Spleen (tissue), 7 donors: Measurements from ENCODE around the gene PLA2G15.

Experiments
- CTCF ChIP-seq, 11 experiments: fragments of 200-600 bp in 7 of 11; fragments of 450-650 bp in 4 of 11; sonication (generic) in 4 of 11; IDR thresholded peaks in 8 of 11; conservative IDR thresholded peaks in 3 of 11; 1 replicate in 7 of 11; 2 replicates in 4 of 11; pipeline versions ENCODE4 v1.4.0 to v1.8.0; 2016 to 2021; ENCODE audit warnings: antibody characterized with exemption in 11 of 11, inconsistent platforms in 4 of 11, mild to moderate bottlenecking in 1 of 11
- POLR2A ChIP-seq, 3 donors: fragments of 450-650 bp; IDR thresholded peaks; one replicate each; pipeline ENCODE4 v1.5.1; 2017; ENCODE audit warnings: antibody characterized with exemption in 3 of 3, mild to moderate bottlenecking in 1 of 3
- donor health status: DM: no; HTN: no; CAD: no; lungs with moderate emphysema.
- donor health status: DM: no; HTN: no; CAD: no.
- donor health status: DM: no; HTN: no; CAD: no.

- TF ChIP-seq CTCF (IDR thresholded peaks at IDR 0.05 in 8 of 11, conservative IDR thresholded peaks at IDR 0.05 in 3 of 11) = no peak
- no peak for TF ChIP-seq POLR2A (IDR thresholded peaks at IDR 0.05)
These were observed 38.8 kb downstream of the PLA2G15 start for GRCh38 chr16:68283801-68284598.
